ACC112 (cell line): Measurements from ENCODE around the gene JMJD8.

Experiments
- H2AFZ ChIP-seq: fragments of 200-600 bp; sonication (generic); one replicate; pipeline ENCODE4 v1.6.0; 2017; ENCODE audit warnings: antibody characterized with exemption, low read length; ENCODE audit not compliant: unreplicated experiment
- H3K27ac ChIP-seq: fragments of 200-600 bp; sonication (generic); 2 replicates; pipeline ENCODE4 v1.5.1; 2014; ENCODE audit warnings: low read depth, mild to moderate bottlenecking, antibody characterized with exemption, low read length, moderate library complexity
- H3K27me3 ChIP-seq: fragments of 200-600 bp; sonication (generic); 2 replicates; pipeline ENCODE4 v1.6.1; 2014; ENCODE audit warnings: mild to moderate bottlenecking, antibody characterized with exemption, low read length, moderate library complexity, mixed read lengths; ENCODE audit not compliant: insufficient read depth
- H3K36me3 ChIP-seq: fragments of 200-600 bp; sonication (generic); 2 replicates; pipeline ENCODE4 v1.6.1; 2016; ENCODE audit warnings: mild to moderate bottlenecking, antibody characterized with exemption, low read length, moderate library complexity, mixed read lengths; ENCODE audit not compliant: insufficient read depth
- H3K4me1 ChIP-seq: fragments of 200-600 bp; sonication (generic); one replicate; pipeline ENCODE4 v1.6.1; 2016; ENCODE audit warnings: low read length, mixed read lengths; ENCODE audit not compliant: insufficient read depth, unreplicated experiment, control insufficient read depth
- H3K4me3 ChIP-seq: fragments of 200-600 bp; sonication (generic); 2 replicates; pipeline ENCODE4 v1.5.1; 2014; ENCODE audit warnings: mild to moderate bottlenecking, low read depth, low read length
- H3K79me2 ChIP-seq: fragments of 200-600 bp; sonication (generic); one replicate; pipeline ENCODE4 v1.6.0; 2016; ENCODE audit warnings: low read length; ENCODE audit not compliant: control insufficient read depth, unreplicated experiment, insufficient read depth

The JMJD8 gene

DNA sequence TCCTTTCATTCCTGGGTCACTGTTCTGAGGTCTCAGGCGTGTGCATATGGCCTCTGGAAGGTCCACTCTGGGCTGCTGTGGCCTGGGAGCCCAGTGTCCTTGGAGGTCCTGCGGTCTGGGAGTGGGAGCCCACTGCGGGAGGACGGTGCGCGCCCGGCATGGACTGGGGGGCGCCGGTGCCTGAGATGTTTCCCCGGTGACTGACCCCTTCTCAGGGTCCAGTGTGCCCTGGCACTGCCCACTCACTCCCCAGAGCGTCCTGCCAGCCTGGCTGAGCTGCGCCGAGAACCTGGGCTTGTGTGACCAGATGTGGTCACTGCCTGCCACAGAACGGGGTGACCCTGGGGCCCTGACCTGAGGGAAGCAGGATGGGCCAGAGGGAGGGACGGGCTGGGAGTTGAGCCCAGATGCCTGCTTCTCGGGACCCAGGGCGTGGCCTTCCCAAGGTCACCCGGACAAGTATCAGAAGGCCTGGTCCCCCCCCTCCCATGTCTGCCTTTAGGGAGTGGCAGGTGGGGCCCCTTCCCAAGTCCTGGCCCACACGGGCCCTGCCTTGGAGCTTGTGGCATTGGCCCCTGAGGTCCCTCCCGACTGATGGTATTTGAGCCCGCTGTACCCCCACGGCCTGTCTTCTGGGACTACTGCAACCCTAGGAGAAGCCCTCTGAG, 9.8 kb downstream of the JMJD8 start:
- Histone ChIP-seq H3K4me3 (no peak overlapping the region), H3K36me3 (peaks cover 17% of the 10 kb centered on the region; the same call in 1 of the 2 replicates), H3K27ac (no peak overlapping the region), H2AFZ (no peak overlapping the region), H3K79me2 (peaks cover 2% of the 10 kb centered on the region), H3K27me3 (no peaks in the 10 kb centered on the region), H3K4me1 (no peaks in the 10 kb centered on the region)

DNA sequence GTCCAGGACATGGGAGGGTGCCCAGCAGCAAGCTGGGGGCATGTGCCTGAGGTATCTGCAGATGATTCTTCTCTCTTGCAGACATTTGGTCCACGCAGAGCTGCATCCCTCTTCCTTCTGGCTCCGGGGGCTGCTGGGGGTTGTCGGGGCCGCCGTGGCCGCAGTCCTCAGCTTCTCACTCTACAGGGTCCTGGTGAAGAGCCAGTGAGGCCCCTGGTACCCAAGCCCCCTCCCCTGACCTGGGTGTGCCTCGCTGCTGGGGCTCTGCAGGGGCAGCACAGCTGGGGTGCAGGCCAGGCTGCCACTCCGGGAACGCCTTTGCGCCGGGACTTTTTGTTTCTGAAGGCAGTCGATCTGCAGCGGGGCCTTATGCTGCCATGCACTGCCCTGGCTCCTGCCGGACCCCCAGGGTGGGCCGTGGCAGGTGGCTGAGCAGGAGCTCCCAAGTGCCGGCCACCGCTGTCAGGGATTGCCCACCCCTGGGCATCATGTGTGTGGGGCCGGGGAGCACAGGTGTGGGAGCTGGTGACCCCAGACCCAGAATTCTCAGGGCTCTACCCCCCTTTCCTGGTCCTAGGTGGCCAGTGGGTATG, 10.6 kb downstream of the JMJD8 start:
- no peaks in the 10 kb centered on the region for H3K27me3 ChIP-seq
- H3K27ac ChIP-seq: no peak overlapping the region
- peaks cover 10% of the 10 kb centered on the region for H3K79me2 ChIP-seq
- no peaks in the 10 kb centered on the region for H3K4me1 ChIP-seq
- no peak overlapping the region for H3K4me3 ChIP-seq
- H2AFZ ChIP-seq: no peak overlapping the region
- peaks cover 17% of the 10 kb centered on the region; the same call in 1 of the 2 replicates for H3K36me3 ChIP-seq

DNA sequence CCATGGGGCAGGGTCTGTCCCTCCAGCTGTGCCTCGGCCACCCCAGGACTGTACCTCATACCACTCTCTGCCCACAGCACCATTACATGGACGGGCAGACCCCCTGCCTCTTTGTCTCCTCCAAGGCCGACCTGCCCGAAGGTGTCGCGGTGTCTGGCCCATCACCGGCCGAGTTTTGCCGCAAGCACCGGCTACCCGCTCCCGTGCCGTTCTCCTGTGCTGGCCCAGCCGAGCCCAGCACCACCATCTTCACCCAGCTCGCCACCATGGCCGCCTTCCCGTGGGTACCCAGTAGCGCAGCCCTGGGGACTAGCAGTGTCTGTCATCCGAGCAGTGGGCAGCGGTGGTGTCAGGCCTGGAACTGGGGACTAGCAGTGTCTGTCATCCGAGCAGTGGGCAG, 11.3 kb downstream of the JMJD8 start:
- no peak overlapping the region for H3K27ac ChIP-seq
- no peaks in the 10 kb centered on the region for H3K27me3 ChIP-seq
- peaks cover 15% of the 10 kb centered on the region for H3K79me2 ChIP-seq
- peaks cover 17% of the 10 kb centered on the region; the same call in 1 of the 2 replicates for H3K36me3 ChIP-seq
- H3K4me3 ChIP-seq: no peak overlapping the region
- H2AFZ ChIP-seq: no peak overlapping the region
- no peaks in the 10 kb centered on the region for H3K4me1 ChIP-seq

DNA sequence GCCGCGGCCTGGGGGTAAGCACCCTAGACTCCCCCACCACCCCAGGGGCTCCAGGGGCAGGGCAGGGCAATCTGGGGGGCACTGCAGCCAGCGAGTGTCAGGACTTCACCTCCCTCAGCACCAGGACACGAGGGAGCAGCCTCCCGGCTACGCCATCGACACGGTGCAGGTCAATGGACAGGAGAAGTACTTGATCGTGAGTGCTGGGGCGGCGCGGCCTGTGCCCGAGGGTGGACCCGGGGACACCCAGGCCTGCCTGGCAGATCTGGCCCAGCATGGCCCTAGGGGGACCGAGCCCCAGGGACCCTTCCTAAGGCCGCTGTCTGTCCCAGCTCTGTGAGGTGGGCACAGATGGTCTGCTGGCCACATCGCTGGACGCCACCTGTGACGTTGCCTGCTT, 11.8 kb downstream of the JMJD8 start:
- Histone ChIP-seq H3K27ac (no peak overlapping the region), H3K4me3 (no peak overlapping the region), H3K79me2 (peaks cover 15% of the 10 kb centered on the region), H3K4me1 (no peaks in the 10 kb centered on the region), H3K27me3 (no peaks in the 10 kb centered on the region), H3K36me3 (peaks cover 17% of the 10 kb centered on the region; the same call in 1 of the 2 replicates), H2AFZ (no peak overlapping the region)

DNA sequence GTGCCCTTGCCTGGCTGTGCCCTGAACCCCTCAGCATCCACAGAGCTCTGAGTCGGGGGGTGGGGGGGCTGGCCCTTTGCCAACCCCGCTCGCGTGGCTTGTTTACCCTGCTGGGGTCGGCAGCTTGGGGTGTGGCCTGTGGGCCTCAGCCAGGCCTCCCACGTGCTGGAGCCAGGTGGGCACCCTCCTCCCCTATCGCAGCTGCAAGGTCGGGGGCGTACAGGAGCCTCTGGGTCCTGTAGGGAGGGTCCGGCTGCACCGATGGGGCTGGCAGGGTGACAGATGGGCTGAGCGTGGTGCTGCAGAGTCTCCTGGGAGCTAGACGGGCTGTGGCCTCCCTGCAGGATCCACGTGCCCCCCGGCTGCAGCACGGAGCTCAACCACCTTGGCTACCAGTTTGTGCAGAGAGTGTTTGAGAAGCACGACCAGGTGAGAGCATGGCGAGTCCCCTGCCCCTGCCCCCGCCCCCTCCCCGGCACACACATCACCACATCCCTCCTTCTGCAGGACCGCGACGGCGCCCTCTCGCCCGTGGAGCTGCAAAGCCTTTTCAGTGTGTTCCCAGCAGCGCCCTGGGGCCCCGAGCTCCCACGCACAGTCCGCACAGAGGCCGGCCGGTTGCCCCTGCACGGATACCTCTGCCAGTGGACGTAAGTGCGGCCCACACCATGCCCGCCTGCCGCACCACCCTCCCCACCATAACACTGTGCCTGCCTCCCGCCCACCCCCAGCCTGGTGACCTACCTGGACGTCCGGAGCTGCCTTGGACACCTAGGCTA, 12.6 kb downstream of the JMJD8 start:
- Histone ChIP-seq H3K27ac (no peak overlapping the region), H3K36me3 (peaks cover 17% of the 10 kb centered on the region; the same call in 1 of the 2 replicates), H3K27me3 (no peaks in the 10 kb centered on the region), H2AFZ (no peak overlapping the region), H3K4me1 (no peaks in the 10 kb centered on the region), H3K79me2 (peaks cover 15% of the 10 kb centered on the region), H3K4me3 (no peak overlapping the region)

DNA sequence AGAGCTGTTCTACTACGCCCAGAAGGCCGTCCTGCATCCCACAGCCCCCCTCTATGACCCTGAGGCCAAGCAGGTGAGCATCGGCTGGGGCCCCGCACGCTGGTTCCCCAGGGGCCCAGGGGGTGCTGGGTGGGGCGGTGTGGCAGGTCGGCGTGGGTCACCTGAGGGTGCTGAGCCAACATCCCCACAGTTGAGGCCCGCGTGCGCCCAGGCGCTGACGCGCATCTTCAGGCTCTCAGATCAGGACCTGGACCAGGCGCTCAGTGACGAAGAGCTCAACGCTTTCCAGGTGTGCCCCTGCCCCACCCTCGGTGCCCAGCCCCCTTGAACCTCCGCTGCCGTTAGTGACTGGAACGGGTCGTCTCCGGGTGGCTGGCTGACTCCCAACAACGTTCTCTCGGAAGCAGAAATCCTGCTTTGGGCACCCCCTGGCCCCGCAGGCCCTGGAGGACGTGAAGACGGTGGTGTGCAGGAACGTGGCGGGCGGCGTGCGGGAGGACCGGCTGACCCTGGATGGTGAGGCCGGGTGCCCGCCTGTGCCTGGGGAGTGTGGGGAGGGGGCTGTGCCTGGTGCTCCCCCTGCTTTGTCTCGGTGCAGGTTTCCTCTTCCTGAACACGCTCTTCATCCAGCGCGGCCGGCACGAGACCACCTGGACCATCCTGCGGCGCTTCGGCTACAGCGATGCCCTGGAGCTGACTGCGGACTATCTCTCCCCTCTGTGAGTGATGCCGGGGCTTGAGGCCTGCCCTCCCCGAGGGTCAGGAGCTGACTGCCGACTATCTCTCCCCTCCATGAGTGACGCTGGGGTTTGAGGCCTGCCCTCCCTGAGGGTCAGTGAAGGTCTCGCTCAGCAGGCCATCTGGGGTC, 13.4 kb downstream of the JMJD8 start:
- H3K4me1 ChIP-seq: no peaks in the 10 kb centered on the region
- no peak overlapping the region for H3K27ac ChIP-seq
- H3K27me3 ChIP-seq: no peaks in the 10 kb centered on the region
- H3K4me3 ChIP-seq: no peak overlapping the region
- H3K79me2 ChIP-seq: peaks cover 15% of the 10 kb centered on the region
- H2AFZ ChIP-seq: no peak overlapping the region
- H3K36me3 ChIP-seq: peaks cover 17% of the 10 kb centered on the region; the same call in 1 of the 2 replicates

DNA sequence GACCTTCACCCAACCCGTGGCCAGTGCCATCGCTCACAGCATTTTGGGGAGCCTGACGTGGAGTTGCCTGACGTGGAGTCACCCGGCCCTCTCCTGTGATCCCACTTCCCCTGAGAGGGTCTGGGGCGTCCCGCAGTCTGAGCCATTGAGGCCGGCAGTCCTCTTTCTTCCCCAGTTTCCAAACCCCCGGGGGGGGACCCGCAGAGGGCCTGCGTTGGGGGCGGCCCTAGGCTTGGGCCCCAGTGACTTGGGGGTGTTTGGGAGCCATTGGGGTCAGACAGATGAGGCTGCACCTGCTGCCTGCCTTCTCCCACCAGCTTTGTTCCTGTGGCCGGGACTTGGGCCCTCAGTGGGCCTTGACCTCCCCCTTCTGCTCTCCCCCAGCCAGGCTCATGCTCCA, 14.5 kb downstream of the JMJD8 start:
- Histone ChIP-seq H3K4me3 (peak overlapping the region; percentile 95; the same call in 1 of the 2 replicates), H3K27ac (no peak overlapping the region), H2AFZ (no peak overlapping the region), H3K27me3 (no peaks in the 10 kb centered on the region), H3K36me3 (peaks cover 17% of the 10 kb centered on the region; the same call in 1 of the 2 replicates), H3K79me2 (peaks cover 15% of the 10 kb centered on the region), H3K4me1 (no peaks in the 10 kb centered on the region)

DNA sequence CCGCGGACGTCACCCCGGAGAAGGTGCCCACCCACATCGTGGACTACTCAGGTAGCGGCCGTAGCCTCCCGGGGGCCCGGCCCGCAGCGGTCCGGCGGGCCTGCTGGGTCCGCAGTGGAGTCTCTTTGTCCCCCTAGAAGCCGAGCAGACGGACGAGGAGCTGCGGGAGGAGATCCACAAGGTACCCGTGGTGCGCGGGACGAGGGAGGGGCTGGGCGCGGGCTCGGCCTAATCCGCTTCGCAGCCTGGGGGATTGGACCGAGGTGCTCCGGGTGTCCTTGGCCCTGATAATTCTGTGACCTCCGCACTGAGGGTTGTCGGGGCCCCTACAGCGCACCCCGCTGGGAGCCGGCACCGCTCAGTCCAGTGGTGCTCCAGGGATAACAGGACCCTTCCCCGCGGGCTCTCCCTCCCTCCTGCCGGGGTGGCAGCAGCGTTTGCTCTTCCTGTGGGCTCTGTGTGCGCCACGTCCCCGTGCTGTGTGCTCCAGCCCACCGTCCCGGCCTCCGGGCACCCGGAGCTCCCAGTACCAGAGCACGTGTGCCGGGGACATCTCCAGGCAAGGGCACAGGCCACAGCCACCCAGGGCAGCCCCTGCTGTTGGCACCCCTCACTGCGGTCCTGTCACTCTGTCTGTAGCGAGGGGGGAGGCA, 15.5 kb downstream of the JMJD8 start:
- Histone ChIP-seq H3K4me1 (no peaks in the 10 kb centered on the region), H3K79me2 (peaks cover 15% of the 10 kb centered on the region), H3K36me3 (peaks cover 17% of the 10 kb centered on the region; the same call in 1 of the 2 replicates), H2AFZ (peak overlapping the region; percentile 39), H3K4me3 (peak overlapping the region; percentile 95), H3K27ac (peak overlapping the region; percentile 25; the same call in 1 of the 2 replicates), H3K27me3 (no peaks in the 10 kb centered on the region)

DNA sequence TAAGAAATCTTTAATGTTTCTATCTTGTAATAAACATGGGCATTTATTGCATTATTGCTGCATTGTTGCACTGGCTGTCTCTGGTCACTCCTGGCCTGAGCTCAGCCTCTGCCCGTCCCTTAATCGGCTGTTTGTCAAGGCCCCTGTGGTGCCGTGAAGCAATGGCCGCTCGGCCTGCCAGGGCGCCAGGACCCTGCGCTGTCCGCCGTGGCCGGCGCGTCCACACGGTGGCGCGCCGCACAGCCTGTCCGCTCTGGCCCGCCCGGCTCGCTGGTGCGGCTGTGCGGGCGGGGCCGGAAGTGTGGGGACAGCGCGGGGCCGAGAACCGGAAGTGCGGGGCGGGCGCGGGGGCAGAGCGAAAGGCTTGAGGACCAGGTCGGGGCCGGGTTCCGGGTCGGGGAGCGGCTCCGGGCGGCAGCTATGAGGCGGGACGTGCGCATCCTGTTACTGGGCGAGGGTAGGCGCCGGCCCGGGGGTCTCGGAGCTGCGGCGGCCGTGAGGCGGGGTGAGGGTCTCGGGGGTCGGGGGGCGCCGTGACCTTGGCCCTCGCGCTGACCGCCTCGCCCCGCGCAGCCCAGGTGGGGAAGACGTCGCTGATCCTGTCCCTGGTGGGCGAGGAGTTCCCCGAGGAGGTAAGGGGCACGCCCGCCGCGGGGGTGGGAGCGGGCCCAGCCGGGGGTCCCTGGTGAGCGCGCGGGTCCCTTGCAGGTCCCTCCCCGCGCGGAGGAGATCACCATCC, 16.2 kb downstream of the JMJD8 start, which contains the start of gene RHOT2:
TSS of gene RHOT2 (plus strand) at position 353 of the 739 bp plus-strand sequence. CDS start at position 421, 68 bp downstream.
- peak within 1 kb of the TSS; percentile 95 for H3K4me3 ChIP-seq
- peak within 1 kb of the TSS; percentile 39 for H2AFZ ChIP-seq
- no peaks in the 10 kb centered on the region for H3K4me1 ChIP-seq
- H3K27ac ChIP-seq: peak within 1 kb of the TSS; percentile 25; the same call in 1 of the 2 replicates
- H3K36me3 ChIP-seq: peaks cover 17% of the 10 kb centered on the region; the same call in 1 of the 2 replicates
- H3K27me3 ChIP-seq: no peaks in the 10 kb centered on the region
- H3K79me2 ChIP-seq: peaks cover 15% of the 10 kb centered on the region
